ENCODE measurements around the gene IRF2BP1. TPM values are rescaled to one million over a fixed set of nuclear protein-coding genes. Genes with fewer than 3 reads are reported as not detected.

Gene IRF2BP1
- total and polyA plus RNA-seq, 2 donors (not counting 1 experiment from before 2014, with no cell fraction given), result 4.0 to 23.1 TPM

DNA sequence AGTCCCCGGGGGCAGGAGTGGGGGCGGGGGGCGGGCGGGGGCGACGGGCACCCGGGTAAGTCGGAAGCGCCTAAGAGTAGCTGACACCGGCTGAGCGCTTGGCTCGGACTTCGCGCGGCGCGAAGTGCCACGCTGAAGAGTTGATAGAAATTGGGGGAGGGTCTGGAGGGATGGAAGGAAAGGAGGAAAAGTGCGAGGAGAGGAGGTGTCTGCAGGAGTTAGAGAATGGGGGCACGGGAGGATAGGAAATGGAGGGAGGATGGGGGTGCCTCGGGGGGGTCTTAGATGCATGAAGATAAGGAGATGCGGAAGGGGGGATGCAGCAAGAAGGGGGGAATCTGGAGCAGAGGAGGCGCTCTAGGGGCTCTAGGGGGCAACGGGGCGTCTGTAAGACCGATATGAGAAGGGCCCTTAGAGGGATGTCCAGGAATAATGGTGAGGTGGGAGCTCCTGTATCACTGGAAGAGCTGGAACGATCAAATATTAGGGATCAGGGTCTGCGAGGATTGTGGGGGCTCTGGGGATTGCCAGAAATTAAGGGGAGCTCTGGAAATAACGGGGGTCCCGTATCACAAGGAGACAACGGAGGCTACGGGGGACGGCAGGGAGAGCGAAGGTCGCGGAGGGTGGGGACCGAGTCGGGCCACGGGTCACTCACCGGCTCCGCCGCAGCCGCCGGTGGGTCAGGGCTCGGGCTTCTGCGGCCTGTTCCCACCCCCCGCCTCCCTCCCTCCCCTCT lies 16.1 kb upstream of the IRF2BP1 start, which contains the start of gene MYPOP:
Gene MYPOP, minus strand, starts transcription at position 702 of the 739 bp plus-strand sequence. CDS start 840 bp downstream, outside the sequence.
- Histone ChIP-seq H2AFZ (ENCODE audit: low read length) (peak within 1 kb of the TSS; percentile 98), H3K27ac (ENCODE audit: insufficient read depth, low read length) (peak within 1 kb of the TSS; percentile 45), H3K9me3 (ENCODE audit: control insufficient read depth, insufficient read depth, low read depth, low read length) (no peaks in the 10 kb centered on the region), H4K20me1 (ENCODE audit: control insufficient read depth, extremely low read depth, insufficient read depth, low read length) (no peaks in the 10 kb centered on the region), H3K4me1 (ENCODE audit: control insufficient read depth, extremely low read depth, insufficient read depth, low read length) (peaks cover 4% of the 10 kb centered on the region), H3K79me2 (ENCODE audit: control insufficient read depth, insufficient read depth, low read length) (no peaks in the 10 kb centered on the region), H3K36me3 (ENCODE audit: control insufficient read depth, insufficient read depth, low read length) (peaks cover 3% of the 10 kb centered on the region), H3K9ac (ENCODE audit: insufficient read depth, low read length) (peak within 1 kb of the TSS; percentile 51), H3K4me3 (replicated peaks in 1 of 4; ENCODE audit: control extremely low read depth in 1 of 4, insufficient read depth in 1 of 4, low read depth in 3 of 4, low read length in 4 of 4) (peak within 1 kb of the TSS; percentile 83 to 94 (median 87)), H3K27me3 (ENCODE audit: control insufficient read depth, insufficient read depth, low read length) (no peaks in the 10 kb centered on the region), H3K4me2 (ENCODE audit: extremely low read depth, insufficient read depth, low read length) (peak within 1 kb of the TSS; percentile 93)
- TF ChIP-seq, protein P1, sequence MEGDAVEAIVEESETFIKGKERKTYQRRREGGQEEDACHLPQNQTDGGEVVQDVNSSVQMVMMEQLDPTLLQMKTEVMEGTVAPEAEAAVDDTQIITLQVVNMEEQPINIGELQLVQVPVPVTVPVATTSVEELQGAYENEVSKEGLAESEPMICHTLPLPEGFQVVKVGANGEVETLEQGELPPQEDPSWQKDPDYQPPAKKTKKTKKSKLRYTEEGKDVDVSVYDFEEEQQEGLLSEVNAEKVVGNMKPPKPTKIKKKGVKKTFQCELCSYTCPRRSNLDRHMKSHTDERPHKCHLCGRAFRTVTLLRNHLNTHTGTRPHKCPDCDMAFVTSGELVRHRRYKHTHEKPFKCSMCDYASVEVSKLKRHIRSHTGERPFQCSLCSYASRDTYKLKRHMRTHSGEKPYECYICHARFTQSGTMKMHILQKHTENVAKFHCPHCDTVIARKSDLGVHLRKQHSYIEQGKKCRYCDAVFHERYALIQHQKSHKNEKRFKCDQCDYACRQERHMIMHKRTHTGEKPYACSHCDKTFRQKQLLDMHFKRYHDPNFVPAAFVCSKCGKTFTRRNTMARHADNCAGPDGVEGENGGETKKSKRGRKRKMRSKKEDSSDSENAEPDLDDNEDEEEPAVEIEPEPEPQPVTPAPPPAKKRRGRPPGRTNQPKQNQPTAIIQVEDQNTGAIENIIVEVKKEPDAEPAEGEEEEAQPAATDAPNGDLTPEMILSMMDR (conservative IDR thresholded peaks at IDR 0.05 in 1 of 2, IDR thresholded peaks at IDR 0.05 in 1 of 2; ENCODE audit: low read depth in 1 of 2, low read length in 2 of 2), result no peak
- TF ChIP-seq EZH2 (IDR thresholded peaks at IDR 0.05; ENCODE audit: low read length, missing control alignments), result no peak
- DNase-seq (ENCODE audit: low read depth in 2 of 2), result no peak

DNA sequence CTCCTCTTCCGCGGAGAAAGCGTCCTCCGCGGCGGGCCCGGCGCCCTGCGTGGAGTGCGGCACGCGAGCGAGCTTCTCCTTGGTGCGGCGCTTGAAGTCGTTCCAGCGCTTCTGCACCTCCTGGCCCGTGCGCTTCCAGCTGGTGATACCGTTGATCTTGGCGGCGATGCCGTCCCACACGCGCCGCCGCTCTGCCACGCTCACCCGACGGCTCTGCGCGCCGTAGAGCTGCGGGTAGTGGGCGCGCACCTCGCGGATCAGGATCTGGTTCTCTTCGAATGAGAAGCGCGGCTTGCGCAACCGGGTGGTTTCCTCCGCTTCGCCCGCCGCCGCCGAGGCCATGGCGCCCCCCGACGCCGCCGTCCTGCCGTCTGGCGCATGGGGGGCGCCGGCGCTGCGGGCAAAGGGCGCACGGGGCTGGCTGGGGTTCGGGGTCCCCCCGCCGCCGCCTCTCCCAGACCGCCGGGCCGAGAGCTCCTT lies 15.5 kb upstream of the IRF2BP1 start:
- Histone ChIP-seq H3K4me3 (replicated peaks in 1 of 4; ENCODE audit: control extremely low read depth in 1 of 4, insufficient read depth in 1 of 4, low read depth in 3 of 4, low read length in 4 of 4) (peak overlapping the region; percentile 29 to 88 (median 84)), H3K27me3 (ENCODE audit: control insufficient read depth, insufficient read depth, low read length) (no peaks in the 10 kb centered on the region), H3K36me3 (ENCODE audit: control insufficient read depth, insufficient read depth, low read length) (peaks cover 3% of the 10 kb centered on the region), H3K79me2 (ENCODE audit: control insufficient read depth, insufficient read depth, low read length) (no peaks in the 10 kb centered on the region), H4K20me1 (ENCODE audit: control insufficient read depth, extremely low read depth, insufficient read depth, low read length) (no peaks in the 10 kb centered on the region), H3K4me2 (ENCODE audit: extremely low read depth, insufficient read depth, low read length) (peak overlapping the region; percentile 44), H3K9me3 (ENCODE audit: control insufficient read depth, insufficient read depth, low read depth, low read length) (no peaks in the 10 kb centered on the region), H3K4me1 (ENCODE audit: control insufficient read depth, extremely low read depth, insufficient read depth, low read length) (peaks cover 4% of the 10 kb centered on the region), H2AFZ (ENCODE audit: low read length) (peak overlapping the region; percentile 30), H3K27ac (ENCODE audit: insufficient read depth, low read length) (no peak overlapping the region), H3K9ac (ENCODE audit: insufficient read depth, low read length) (peak overlapping the region; percentile 7)
- no peak for TF ChIP-seq EZH2 (IDR thresholded peaks at IDR 0.05; ENCODE audit: low read length, missing control alignments)
- TF ChIP-seq, protein P1 (conservative IDR thresholded peaks at IDR 0.05 in 1 of 2, IDR thresholded peaks at IDR 0.05 in 1 of 2; ENCODE audit: low read depth in 1 of 2, low read length in 2 of 2), result no peak
- DNase-seq (ENCODE audit: low read depth in 2 of 2), result peak; percentile 46 to 50

DNA sequence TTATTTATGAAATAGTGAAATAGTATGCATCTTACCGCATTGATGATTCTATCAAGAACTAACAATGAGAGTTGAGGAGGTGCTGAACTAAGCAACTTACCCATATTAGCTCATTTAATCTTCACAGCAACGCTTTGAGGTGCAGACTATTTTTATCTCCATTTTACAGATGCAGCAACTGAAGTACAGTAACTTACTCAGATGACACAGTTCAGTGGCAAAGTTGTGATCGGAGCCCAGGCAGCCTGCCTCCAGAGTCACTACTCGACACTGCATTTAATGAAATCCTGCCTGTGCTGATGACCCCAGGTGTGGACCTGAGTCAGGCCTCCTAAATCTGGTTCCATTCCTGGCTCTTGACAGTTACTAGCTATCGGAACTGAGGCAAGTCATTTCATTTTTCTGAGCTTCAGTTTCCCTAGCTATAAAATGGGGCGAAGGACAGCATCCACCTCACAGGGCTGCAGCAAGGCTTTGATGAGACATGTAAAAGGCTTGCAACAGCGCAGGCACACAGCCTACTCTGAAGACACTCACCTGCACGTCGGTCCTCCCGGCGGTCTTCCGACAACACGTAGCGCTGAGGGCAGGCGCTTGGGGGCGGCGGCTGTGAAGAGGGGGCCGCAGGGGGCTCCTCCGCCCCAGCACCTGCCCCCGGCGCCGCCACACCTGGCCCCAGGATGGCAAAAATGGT lies 14.9 kb upstream of the IRF2BP1 start:
- Histone ChIP-seq H3K79me2 (ENCODE audit: control insufficient read depth, insufficient read depth, low read length) (no peaks in the 10 kb centered on the region), H3K36me3 (ENCODE audit: control insufficient read depth, insufficient read depth, low read length) (peaks cover 3% of the 10 kb centered on the region), H3K9me3 (ENCODE audit: control insufficient read depth, insufficient read depth, low read depth, low read length) (no peaks in the 10 kb centered on the region), H3K4me3 (replicated peaks in 1 of 4; ENCODE audit: control extremely low read depth in 1 of 4, insufficient read depth in 1 of 4, low read depth in 3 of 4, low read length in 4 of 4) (peak overlapping the region; percentile 7 to 88 (median 60)), H2AFZ (ENCODE audit: low read length) (no peak overlapping the region), H3K27ac (ENCODE audit: insufficient read depth, low read length) (no peak overlapping the region), H4K20me1 (ENCODE audit: control insufficient read depth, extremely low read depth, insufficient read depth, low read length) (no peaks in the 10 kb centered on the region), H3K9ac (ENCODE audit: insufficient read depth, low read length) (no peak overlapping the region), H3K4me2 (ENCODE audit: extremely low read depth, insufficient read depth, low read length) (peak overlapping the region; percentile 44), H3K4me1 (ENCODE audit: control insufficient read depth, extremely low read depth, insufficient read depth, low read length) (peaks cover 4% of the 10 kb centered on the region), H3K27me3 (ENCODE audit: control insufficient read depth, insufficient read depth, low read length) (no peaks in the 10 kb centered on the region)
- TF ChIP-seq EZH2 (IDR thresholded peaks at IDR 0.05; ENCODE audit: low read length, missing control alignments), result no peak
- DNase-seq (ENCODE audit: low read depth in 2 of 2), result no peak

Measured in fibroblast of lung (primary cell).